C4-2B (cell line): ENCODE measurements around the gene LCORL.
A peak's percentile ranks its signal among the peaks of the same experiment; 100 is the strongest.

Experiments used
- H3K27ac ChIP-seq: fragments of 450-650 bp; 2 replicates; pipeline ENCODE4 v1.5.1; 2017
- CTCF ChIP-seq: fragments of 450-650 bp; conservative IDR thresholded peaks from 2 replicates; pipeline ENCODE4 v1.5.1; 2017; ENCODE audit warnings: mild to moderate bottlenecking
- ZFX ChIP-seq: fragments of 450-650 bp; IDR thresholded peaks from 2 replicates; pipeline ENCODE4 v1.6.1; 2017

Gene LCORL

GRCh38 chr4:18021720-18022571 is at the start of gene LCORL:
TSS of gene LCORL (minus strand) at chr4:18021755. CDS start at chr4:18021751, 4 bp downstream.
- peak; percentile 13; the same call in 1 of the 2 replicates for TF ChIP-seq CTCF
- TF ChIP-seq ZFX: no peak
- peak within 1 kb of the TSS; percentile 93 for H3K27ac ChIP-seq

- TF ChIP-seq ZFX (no peak), CTCF (no peak)
- H3K27ac ChIP-seq: no peak overlapping the region
These were observed 48.3 kb upstream of the LCORL start for GRCh38 chr4:18069810-18070209.

- no peak overlapping the region for H3K27ac ChIP-seq
- TF ChIP-seq CTCF: no peak
- TF ChIP-seq ZFX: no peak
These were observed 45.5 kb upstream of the LCORL start for GRCh38 chr4:18067031-18067430.

- H3K27ac ChIP-seq: no peak overlapping the region
- TF ChIP-seq CTCF (no peak), ZFX (no peak)
These were observed 41.5 kb upstream of the LCORL start for GRCh38 chr4:18063079-18063478.

GRCh38 chr4:18057821-18058533 is 36.4 kb upstream of the LCORL start:
- TF ChIP-seq ZFX (no peak), CTCF (no peak)

GRCh38 chr4:18056030-18056429 is 34.5 kb upstream of the LCORL start:
- TF ChIP-seq CTCF (no peak), ZFX (no peak)
- H3K27ac ChIP-seq: no peak overlapping the region

More at GRCh38 chr4:18057821-18058533, 36.4 kb upstream of the LCORL start:
- H3K27ac ChIP-seq: no peak overlapping the region

- TF ChIP-seq ZFX (no peak), CTCF (no peak)
- H3K27ac ChIP-seq: no peak overlapping the region
These were observed 30.6 kb upstream of the LCORL start for GRCh38 chr4:18052158-18052557.
